Prostate gland (tissue), 2 donors: ENCODE results near the gene SMPD1. TPM values are rescaled to one million over a fixed set of nuclear protein-coding genes. Genes with fewer than 3 reads are reported as not detected.

ENCODE experiments used
- DNase-seq: peaks from one replicate; pipeline ENCODE4 v3.0.0-alpha.2; 2019; ENCODE audit warnings: low spot score
- H3K27ac ChIP-seq, 2 donors: fragments of 200-600 bp; sonication (generic); 2 replicates each; pipeline ENCODE4 v1.5.1; 2017 to 2019
- H3K27me3 ChIP-seq: fragments of 200-600 bp; sonication (generic); replicated peaks from 2 replicates; pipeline ENCODE4 v1.5.1; 2019; ENCODE audit not compliant: insufficient read depth
- H3K36me3 ChIP-seq, 2 donors: fragments of 200-600 bp; sonication (generic); 1 replicate in 1 of 2; 2 replicates in 1 of 2; pipeline versions ENCODE4 v1.5.1 to v1.8.1; 2017 to 2019
- H3K4me1 ChIP-seq: fragments of 200-600 bp; sonication (generic); replicated peaks from 2 replicates; pipeline ENCODE4 v1.5.1; 2019
- H3K4me3 ChIP-seq, 2 donors: fragments of 200-600 bp; sonication (generic); 2 replicates each; pipeline ENCODE4 v1.5.1; 2017 to 2019
- H3K9me3 ChIP-seq: fragments of 200-600 bp; sonication (generic); 2 replicates; pipeline ENCODE4 v1.5.1; 2017
- CTCF ChIP-seq, 4 experiments: fragments of 200-600 bp in 2 of 4; fragments of 450-650 bp in 2 of 4; sonication (generic) in 2 of 4; IDR thresholded peaks; 1 replicate in 3 of 4; 2 replicates in 1 of 4; pipeline ENCODE4 v1.5.1; 2016 to 2019; ENCODE audit warnings: antibody characterized with exemption in 4 of 4, mild to moderate bottlenecking in 2 of 4, moderate library complexity in 2 of 4
- POLR2A ChIP-seq: fragments of 450-650 bp; IDR thresholded peaks from one replicate; pipeline ENCODE4 v1.6.1; 2016; ENCODE audit warnings: antibody characterized with exemption, mild to moderate bottlenecking
- POLR2AphosphoS5 ChIP-seq: sonication (generic); formaldehyde crosslinking; IDR thresholded peaks from one replicate; pipeline ENCODE4 v1.6.1; 2017; ENCODE audit warnings: antibody characterized with exemption
- WGBS: methylation state at CpG from one replicate; pipeline ENCODE4 v1.1.5; 2018; 5-methylcytosine and 5-hydroxymethylcytosine counted together
- intact Hi-C: fragments of 100-400 bp; cut with DNase I; formaldehyde crosslinking; loops from one replicate; pipeline ENCODE4 v1.14.2; 2022
- total RNA-seq, 2 donors: library from RNA; depleted of rRNA; stranded (reverse); fragments of >200 nt; gene quantifications; one replicate each; pipeline ENCODE4 v1.1.0, GENCODE V29; 2016

Gene SMPD1
- total RNA-seq, 2 donors from 2014 or later = 51.7 to 59.2 TPM

GRCh38 chr11:6443269-6444003 lies 53.2 kb downstream of the SMPD1 start:
- Histone ChIP-seq H3K27me3 (no peaks in the 10 kb centered on the region), H3K27ac (no peak overlapping the region), H3K36me3 (no peaks in the 10 kb centered on the region), H3K4me3 (no peak overlapping the region), H3K9me3 (no peaks in the 10 kb centered on the region), H3K4me1 (no peaks in the 10 kb centered on the region)
- peak; percentile 35 for DNase-seq
- peak; percentile 42 to 75 (median 68) for TF ChIP-seq CTCF (IDR thresholded peaks at IDR 0.05)
- no peak for TF ChIP-seq POLR2AphosphoS5
- no peak for TF ChIP-seq POLR2A
- intact Hi-C loops = loop anchor here (10.0 kb wide), 1 partner anchor 419 kb away; no protein-coding TSS in a partner anchor
- WGBS = 32% methylated on average over 5 of the region's 5 CpGs

Other genes starting within 250 kb of the SMPD1 start
- not detected for gene OR52B2, start 220.1 kb upstream of the SMPD1 start, total RNA-seq
- gene OR52W1, start 191.2 kb upstream of the SMPD1 start, total RNA-seq = not detected
- gene C11orf42, start 184.9 kb upstream of the SMPD1 start, total RNA-seq = 1 to 10 TPM in 1 of 2 donors, not detected in 1; 2.4 TPM
- 100 to 1,000 TPM in 1 of 2 donors, 10 to 100 TPM in 1; 50.6 to 105 TPM for gene FHIP1B, start 155.8 kb upstream of the SMPD1 start, total RNA-seq
- gene CNGA4, start 151.4 kb upstream of the SMPD1 start, total RNA-seq = 1 to 10 TPM in 1 of 2 donors, under 1 TPM in 1; 0.27 to 2.0 TPM
- gene CCKBR, start 130.6 kb upstream of the SMPD1 start, total RNA-seq = not detected
- gene CAVIN3, start 70.0 kb upstream of the SMPD1 start, total RNA-seq = 10 to 100 TPM; 46.1 to 92.4 TPM
- 10 to 100 TPM; 35.4 to 65.5 TPM for gene APBB1, start 28.6 kb downstream of the SMPD1 start, total RNA-seq
- 1 to 10 TPM; 1.2 to 4.7 TPM for gene HPX, start 50.5 kb downstream of the SMPD1 start, total RNA-seq
- 10 to 100 TPM; 20.3 to 23.7 TPM for gene TRIM3, start 83.5 kb downstream of the SMPD1 start, total RNA-seq
- 100 to 1,000 TPM in 1 of 2 donors, 10 to 100 TPM in 1; 87.3 to 110 TPM for gene ARFIP2, start 90.9 kb downstream of the SMPD1 start, total RNA-seq
- 10 to 100 TPM; 29.4 to 35.6 TPM for gene TIMM10B, start 91.0 kb downstream of the SMPD1 start, total RNA-seq
- gene DNHD1, start 106.8 kb downstream of the SMPD1 start, total RNA-seq = 10 to 100 TPM; 11.5 to 31.4 TPM
- gene RRP8, start 213.1 kb downstream of the SMPD1 start, total RNA-seq = 10 to 100 TPM; 16.4 to 16.6 TPM
- 100 to 1,000 TPM; 172 to 195 TPM for gene ILK, start 213.3 kb downstream of the SMPD1 start, total RNA-seq
- gene TAF10, start 221.7 kb downstream of the SMPD1 start, total RNA-seq = 100 to 1,000 TPM; 130 to 193 TPM
- gene TPP1, start 228.9 kb downstream of the SMPD1 start, total RNA-seq = 100 to 1,000 TPM in 1 of 2 donors, 10 to 100 TPM in 1; 94.6 to 147 TPM